HG03064 (cell line): ENCODE data around the gene CNGA2.

Source experiments
- ATAC-seq: cut with Tn5 transposase; IDR thresholded peaks from one replicate; pipeline ENCODE4 v1.9.1; 2021; ENCODE audit warnings: low read depth; ENCODE audit not compliant: unreplicated experiment

CNGA2 gene

GRCh38 chrX:151793886-151794285 lies 59.3 kb downstream of the CNGA2 start:
- ATAC-seq: no peak
